ENCODE data around the gene RCCD1. TPM values are rescaled to one million over a fixed set of nuclear protein-coding genes. Genes with fewer than 3 reads are reported as not detected.
"Not testable (repeated sequence)": the region's sequence is repeated elsewhere in the genome, so short reads cannot be mapped to it uniquely, and the experiment has no call there.

Gene RCCD1
- total and polyA plus RNA-seq, 2 of the 8 experiments (the other 6 are each of a cell fraction or from before 2014, with no cell fraction given) = 9.9 to 18.8 TPM

DNA sequence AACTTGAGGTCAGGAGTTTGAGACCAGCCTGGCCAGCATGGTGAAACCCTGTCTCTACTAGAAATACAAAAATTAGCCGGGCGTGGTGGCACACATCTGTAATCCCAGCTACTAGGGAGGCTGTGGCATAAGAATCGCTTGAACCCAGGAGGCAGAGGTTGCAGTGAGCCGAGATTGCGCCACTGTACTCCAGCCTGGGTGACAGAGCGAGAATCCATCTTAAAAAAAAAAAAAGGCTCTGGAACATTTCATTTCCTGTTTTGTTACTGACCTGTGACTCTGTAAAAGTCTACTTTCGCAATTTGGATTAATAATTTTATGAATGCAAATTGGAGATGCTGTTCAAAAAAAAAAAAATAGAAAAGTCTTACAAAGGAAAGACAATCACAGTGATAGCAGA lies 26.6 kb upstream of the RCCD1 start:
- H3K4me3 ChIP-seq (ENCODE audit: extremely low read depth in 1 of 4, insufficient read depth in 2 of 4, low read depth in 3 of 4, low read length in 4 of 4); H2BK15ac ChIP-seq (ENCODE audit: low read length); H2AFZ ChIP-seq (ENCODE audit: low read length); H4K91ac ChIP-seq (replicated peaks; ENCODE audit: insufficient read length, low read length); H3K4me1 ChIP-seq (replicated peaks in 1 of 4; ENCODE audit: control insufficient read depth in 3 of 4, insufficient read depth in 4 of 4, low read length in 3 of 4); H3K9me3 ChIP-seq (ENCODE audit: insufficient read depth in 2 of 2, low read depth in 1 of 2, low read length in 1 of 2); H3K27ac ChIP-seq (ENCODE audit: low read depth, low read length); H3K23me2 ChIP-seq (ENCODE audit: low read depth, low read length); H3K27me3 ChIP-seq (replicated peaks in 1 of 4; ENCODE audit: control insufficient read depth in 3 of 4, extremely low read depth in 1 of 4, insufficient read depth in 3 of 4, low read length in 3 of 4); H3K9ac ChIP-seq (replicated peaks in 1 of 4; ENCODE audit: extremely low read depth in 1 of 4, low read depth in 3 of 4, low read length in 3 of 4); H3K14ac ChIP-seq (ENCODE audit: insufficient read length); H3K18ac ChIP-seq (ENCODE audit: extremely low read depth, low read length); H3K4me2 ChIP-seq (ENCODE audit: insufficient read depth in 1 of 2, low read depth in 2 of 2, low read length in 2 of 2); H2BK120ac ChIP-seq (replicated peaks; ENCODE audit: low read depth, low read length); FAIRE-seq; H3K79me1 ChIP-seq (ENCODE audit: low read depth, low read length); H3K56ac ChIP-seq (replicated peaks; ENCODE audit: insufficient read length, low read depth, low read length); H2BK12ac ChIP-seq (ENCODE audit: low read depth, low read length); H4K5ac ChIP-seq (ENCODE audit: insufficient read length, low read depth, low read length); H2AK5ac ChIP-seq (ENCODE audit: low read depth, low read length); H2BK5ac ChIP-seq (ENCODE audit: low read depth, low read length); H3K4ac ChIP-seq (replicated peaks; ENCODE audit: insufficient read length, low read depth, low read length); H3K36me3 ChIP-seq (ENCODE audit: control insufficient read depth in 2 of 4, insufficient read depth in 4 of 4, low read length in 3 of 4); H3K79me2 ChIP-seq (ENCODE audit: control insufficient read depth in 1 of 2, insufficient read depth in 2 of 2, low read length in 2 of 2); POLR2A ChIA-PET (ENCODE audit: partially characterized antibody); H4K20me1 ChIP-seq (replicated peaks in 1 of 2; ENCODE audit: control insufficient read depth in 1 of 2, insufficient read depth in 2 of 2, low read length in 2 of 2); H4K8ac ChIP-seq (ENCODE audit: extremely low read depth, insufficient read depth, low read length); H2BK20ac ChIP-seq (ENCODE audit: low read length); DNase-seq (ENCODE audit: low read depth in 1 of 2, low spot score in 2 of 2); H3K23ac ChIP-seq (ENCODE audit: insufficient read length): not testable (repeated sequence)
- CTCF ChIA-PET (ENCODE audit: partially characterized antibody) = interaction anchor here (0.6 to 11.1 kb wide), 3 partner anchors 22 to 288 kb away, joined by 3 to 187 read pairs (median 5); partner anchors contain the start of gene MAN2A2
- 94% methylated on average over 7 of the region's 7 CpGs; no CpG with 5 or more reads in 1 of the 2 experiments for WGBS, 2 experiments (ENCODE audit: extremely low coverage in 1 of 2, insufficient coverage in 1 of 2, insufficient read length in 1 of 2, insufficient replicate concordance in 2 of 2, low coverage in 1 of 2, low lambda C conversion rate in 2 of 2, missing lambda C conversion rate in 1 of 2)

Measured in H1 (cell line).